Kidney (tissue), 14 donors: ENCODE data around the gene ZNF74. TPM values are rescaled to one million over a fixed set of nuclear protein-coding genes. Genes with fewer than 3 reads are reported as not detected.

Source experiments
- DNase-seq, 5 donors: peaks; one replicate each; pipeline ENCODE4 v3.0.0-alpha.2; 2013 to 2020
- FAIRE-seq: peaks from 2 replicates; lab custom pipeline; 2012; peaks lifted over from hg19 to GRCh38; lab: Jason Lieb, UNC
- H3K27ac ChIP-seq, 2 donors: one replicate each; pipeline ENCODE4 v1.7.0; 2013; ENCODE audit warnings: low read depth in 2 of 2, low read length in 2 of 2, inconsistent platforms in 1 of 2
- H3K27me3 ChIP-seq: one replicate; pipeline ENCODE4 v1.7.1; 2013; ENCODE audit warnings: low read length, inconsistent platforms; ENCODE audit not compliant: control insufficient read depth, insufficient read depth
- H3K36me3 ChIP-seq, 3 donors: one replicate each; pipeline versions ENCODE4 v1.7.0 to v1.7.1; 2013; ENCODE audit warnings: low read length in 3 of 3, control low read depth in 1 of 3, inconsistent platforms in 1 of 3; ENCODE audit not compliant: insufficient read depth in 3 of 3, control insufficient read depth in 2 of 3
- H3K4me1 ChIP-seq, 3 donors: one replicate each; pipeline versions ENCODE4 v1.7.0 to v1.7.1; 2013; ENCODE audit warnings: low read length in 3 of 3, inconsistent platforms in 1 of 3, low read depth in 1 of 3; ENCODE audit not compliant: control insufficient read depth in 2 of 3, insufficient read depth in 2 of 3
- H3K4me3 ChIP-seq, 3 donors: one replicate each; pipeline versions ENCODE4 v1.7.0 to v1.8.1; 2013; ENCODE audit warnings: low read length in 3 of 3, control low read depth in 1 of 3, inconsistent platforms in 1 of 3
- H3K9ac ChIP-seq, 3 donors: one replicate each; pipeline versions ENCODE4 v1.7.0 to v1.7.1; 2013; ENCODE audit warnings: low read length in 3 of 3, control low read depth in 1 of 3, inconsistent platforms in 1 of 3
- H3K9me3 ChIP-seq, 3 donors: one replicate each; pipeline versions ENCODE4 v1.7.0 to v1.7.1; 2013; ENCODE audit warnings: low read length in 3 of 3, control low read depth in 1 of 3, inconsistent platforms in 1 of 3; ENCODE audit not compliant: control insufficient read depth in 2 of 3, insufficient read depth in 1 of 3
- intact Hi-C: fragments of 100-400 bp; cut with DNase I; formaldehyde crosslinking; loops from one replicate; pipeline ENCODE4 v1.11.1; 2022
- polyA plus RNA-seq: library from polyadenylated mRNA; stranded (reverse); fragments of 350-450 nt; fragmentation: Illumina TruSeq; extraction: RNeasy Lipid Tissue Mini Kit (QIAGEN cat#74804); gene quantifications from one replicate; pipeline ENCODE4 v1.2.3, GENCODE V29; 2014; ENCODE audit warnings: low read depth, low replicate concordance; ENCODE audit not compliant: insufficient read depth
- total RNA-seq: library from RNA; stranded (reverse); fragmentation: NEBNext Ultra II Directional; extraction: Animal tissue kit (Norgen Biotek cat#: 25700); gene quantifications from one replicate; pipeline ENCODE4 v1.2.1, GENCODE V29; 2021
- TF ChIP-seq, protein P1 (sequence below): IDR thresholded peaks from 3 replicates; pipeline ENCODE4 v1.5.1; 2012; ENCODE audit warnings: mild to moderate bottlenecking, moderate library complexity, borderline replicate concordance; ENCODE audit not compliant: insufficient read depth; ENCODE audit errors: extremely low read depth
- donor health status: control.
- donor health status: control.
- donor health status: control.
- donor health status: control.
- donor health status: control.
- donor health status: DM: yes; HTN: yes; CAD: no.
- donor health status: Normal renal cell carcinoma (clear cell type).

Gene ZNF74
- total and polyA plus RNA-seq, 2 donors from 2014 or later = 3.7 to 6.5 TPM

- Histone ChIP-seq H3K27me3 (no peaks in the 10 kb centered on the region), H3K9me3 (no peaks in the 10 kb centered on the region), H3K9ac (no peak overlapping the region), H3K4me3 (no peak overlapping the region), H3K36me3 (peaks cover 0 to 9% (median 6%) of the 10 kb centered on the region in 3 donors), H3K27ac (no peak overlapping the region), H3K4me1 (no peaks in the 10 kb centered on the region)
- intact Hi-C loops = no loop called here
- peak in 1 of 5 donors; percentile 32 for DNase-seq
- FAIRE-seq = no peak
- TF ChIP-seq, protein P1, sequence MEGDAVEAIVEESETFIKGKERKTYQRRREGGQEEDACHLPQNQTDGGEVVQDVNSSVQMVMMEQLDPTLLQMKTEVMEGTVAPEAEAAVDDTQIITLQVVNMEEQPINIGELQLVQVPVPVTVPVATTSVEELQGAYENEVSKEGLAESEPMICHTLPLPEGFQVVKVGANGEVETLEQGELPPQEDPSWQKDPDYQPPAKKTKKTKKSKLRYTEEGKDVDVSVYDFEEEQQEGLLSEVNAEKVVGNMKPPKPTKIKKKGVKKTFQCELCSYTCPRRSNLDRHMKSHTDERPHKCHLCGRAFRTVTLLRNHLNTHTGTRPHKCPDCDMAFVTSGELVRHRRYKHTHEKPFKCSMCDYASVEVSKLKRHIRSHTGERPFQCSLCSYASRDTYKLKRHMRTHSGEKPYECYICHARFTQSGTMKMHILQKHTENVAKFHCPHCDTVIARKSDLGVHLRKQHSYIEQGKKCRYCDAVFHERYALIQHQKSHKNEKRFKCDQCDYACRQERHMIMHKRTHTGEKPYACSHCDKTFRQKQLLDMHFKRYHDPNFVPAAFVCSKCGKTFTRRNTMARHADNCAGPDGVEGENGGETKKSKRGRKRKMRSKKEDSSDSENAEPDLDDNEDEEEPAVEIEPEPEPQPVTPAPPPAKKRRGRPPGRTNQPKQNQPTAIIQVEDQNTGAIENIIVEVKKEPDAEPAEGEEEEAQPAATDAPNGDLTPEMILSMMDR = no peak
These were observed 62.7 kb downstream of the ZNF74 start for GRCh38 chr22:20456722-20457076.

- intact Hi-C loops = no loop called here
- H3K9ac ChIP-seq = no peak overlapping the region
- no peak for FAIRE-seq
- no peak overlapping the region for H3K4me3 ChIP-seq
- TF ChIP-seq, protein P1 = no peak
- H3K27me3 ChIP-seq = no peaks in the 10 kb centered on the region
- DNase-seq = peak in 1 of 5 donors; percentile 70
- no peak overlapping the region for H3K27ac ChIP-seq
- H3K4me1 ChIP-seq = no peaks in the 10 kb centered on the region
- peaks cover 0 to 9% (median 3%) of the 10 kb centered on the region in 3 donors for H3K36me3 ChIP-seq
- H3K9me3 ChIP-seq = no peaks in the 10 kb centered on the region
These were observed 63.7 kb downstream of the ZNF74 start for GRCh38 chr22:20457506-20458240.

Other genes starting within 250 kb of the ZNF74 start
- 2.8 TPM for gene CCDC188, start 243.1 kb upstream of the ZNF74 start, total RNA-seq
- gene CCDC188, start 243.1 kb upstream of the ZNF74 start, polyA plus RNA-seq = 0.54 TPM
- gene RTN4R, start 125.8 kb upstream of the ZNF74 start, total RNA-seq = 1.2 TPM
- 2.5 TPM for gene RTN4R, start 125.8 kb upstream of the ZNF74 start, polyA plus RNA-seq
- gene DGCR6L, start 74.1 kb upstream of the ZNF74 start, total RNA-seq = 35.3 TPM
- 137 TPM for gene DGCR6L, start 74.1 kb upstream of the ZNF74 start, polyA plus RNA-seq
- gene SCARF2, start 43.7 kb downstream of the ZNF74 start, total RNA-seq = 12.3 TPM
- gene SCARF2, start 43.7 kb downstream of the ZNF74 start, polyA plus RNA-seq = 5.0 TPM
- gene KLHL22, start 101.6 kb downstream of the ZNF74 start, total RNA-seq = 22.4 TPM
- 24.3 TPM for gene KLHL22, start 101.6 kb downstream of the ZNF74 start, polyA plus RNA-seq
- 102 TPM for gene MED15, start 113.5 kb downstream of the ZNF74 start, total RNA-seq
- 31.7 TPM for gene MED15, start 113.5 kb downstream of the ZNF74 start, polyA plus RNA-seq